KOPT-K1 (cell line): ENCODE results near the gene SORD.

Source experiments
- H3K27ac ChIP-seq: fragments of 200-600 bp; sonication (generic); 2 replicates; pipeline ENCODE4 v1.5.1; 2016; ENCODE audit warnings: antibody characterized with exemption, mild to moderate bottlenecking, low read depth, low read length; ENCODE audit not compliant: poor library complexity, severe bottlenecking
- H3K36me3 ChIP-seq: fragments of 200-600 bp; sonication (generic); 2 replicates; pipeline ENCODE4 v1.5.1; 2017; ENCODE audit warnings: antibody characterized with exemption, mild to moderate bottlenecking, low read length, moderate library complexity; ENCODE audit not compliant: insufficient read depth
- H3K9me3 ChIP-seq: fragments of 200-600 bp; sonication (generic); 2 replicates; pipeline ENCODE4 v1.5.1; 2017; ENCODE audit warnings: antibody characterized with exemption, low read length, mild to moderate bottlenecking; ENCODE audit not compliant: insufficient read depth, poor library complexity, severe bottlenecking

SORD gene

DNA sequence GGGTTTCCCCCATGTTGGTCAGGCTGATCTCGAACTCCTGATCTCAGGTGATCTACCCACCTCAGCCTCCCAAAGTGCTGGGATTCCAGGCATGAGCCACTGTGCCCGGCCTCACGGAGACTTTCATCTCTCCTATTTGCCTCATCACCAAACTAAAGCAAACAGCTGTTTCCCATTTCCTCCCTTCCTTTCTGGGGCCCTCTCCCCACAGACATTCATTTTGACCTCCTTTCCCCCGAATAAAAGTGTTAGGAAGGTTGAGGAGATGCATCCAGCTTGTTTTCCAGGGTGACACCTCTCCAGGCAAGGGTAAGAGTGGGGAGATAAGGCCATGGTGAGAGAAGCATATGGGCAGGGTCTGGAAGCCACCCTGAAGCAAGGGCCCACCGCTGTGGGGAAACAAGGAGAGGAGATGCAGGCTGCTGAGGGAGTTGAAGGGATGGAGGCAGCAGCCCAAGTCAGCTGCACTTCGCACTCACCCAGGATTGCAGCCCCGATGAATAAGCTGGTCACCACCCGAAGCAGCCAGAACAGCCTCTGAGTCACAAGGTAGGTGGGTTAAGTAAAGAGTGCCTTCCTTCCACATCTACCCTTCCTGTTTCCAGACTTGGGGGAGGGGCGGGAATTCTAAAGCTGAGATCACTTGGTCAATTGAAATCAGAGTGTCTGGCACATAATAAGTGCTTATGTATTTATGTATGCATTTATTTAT lies 98.9 kb downstream of the SORD start:
- H3K27ac ChIP-seq = no peak overlapping the region
- no peaks in the 10 kb centered on the region for H3K36me3 ChIP-seq
- H3K9me3 ChIP-seq = no peaks in the 10 kb centered on the region

DNA sequence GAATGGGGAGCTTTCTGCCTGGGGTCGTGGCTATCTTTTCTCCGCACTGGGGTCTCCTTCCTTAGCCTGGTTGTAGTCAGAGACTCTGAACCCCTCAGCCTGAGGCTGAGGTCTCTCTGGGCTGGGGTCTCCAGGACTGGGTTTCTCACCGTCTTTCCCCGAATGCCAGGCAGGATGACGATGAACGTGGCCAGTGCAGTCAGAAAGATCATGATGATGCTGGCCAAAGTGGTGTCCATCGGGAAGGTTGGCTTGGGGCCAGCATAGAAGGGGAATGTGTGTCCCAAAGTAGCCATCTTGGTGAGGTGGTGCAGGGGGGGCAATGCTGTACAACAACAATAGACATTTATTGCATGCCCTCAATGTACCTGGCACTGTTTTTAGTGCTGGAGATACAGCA lies 99.7 kb downstream of the SORD start:
- Histone ChIP-seq H3K27ac (no peak overlapping the region), H3K9me3 (no peaks in the 10 kb centered on the region), H3K36me3 (no peaks in the 10 kb centered on the region)

DNA sequence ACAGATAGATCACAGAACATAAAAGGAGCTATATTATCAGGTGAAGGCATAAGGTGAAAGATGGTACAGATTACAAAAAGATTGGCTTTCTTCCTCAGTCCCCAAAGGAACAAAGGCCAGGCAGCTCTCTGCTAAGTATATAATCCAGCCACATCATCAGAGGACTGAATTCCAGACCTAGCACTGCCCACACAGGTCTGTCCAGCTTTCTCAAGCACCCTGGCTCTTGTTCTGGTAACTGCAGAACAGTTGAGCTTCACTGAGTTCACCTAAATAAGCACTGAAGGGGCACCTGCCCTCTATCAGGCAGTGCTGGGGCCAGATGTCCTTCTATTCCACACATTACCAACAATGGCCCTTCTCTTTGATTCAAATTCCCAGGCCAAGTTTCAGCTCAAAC lies 100.4 kb downstream of the SORD start:
- Histone ChIP-seq H3K36me3 (no peaks in the 10 kb centered on the region), H3K27ac (no peak overlapping the region), H3K9me3 (no peaks in the 10 kb centered on the region)

DNA sequence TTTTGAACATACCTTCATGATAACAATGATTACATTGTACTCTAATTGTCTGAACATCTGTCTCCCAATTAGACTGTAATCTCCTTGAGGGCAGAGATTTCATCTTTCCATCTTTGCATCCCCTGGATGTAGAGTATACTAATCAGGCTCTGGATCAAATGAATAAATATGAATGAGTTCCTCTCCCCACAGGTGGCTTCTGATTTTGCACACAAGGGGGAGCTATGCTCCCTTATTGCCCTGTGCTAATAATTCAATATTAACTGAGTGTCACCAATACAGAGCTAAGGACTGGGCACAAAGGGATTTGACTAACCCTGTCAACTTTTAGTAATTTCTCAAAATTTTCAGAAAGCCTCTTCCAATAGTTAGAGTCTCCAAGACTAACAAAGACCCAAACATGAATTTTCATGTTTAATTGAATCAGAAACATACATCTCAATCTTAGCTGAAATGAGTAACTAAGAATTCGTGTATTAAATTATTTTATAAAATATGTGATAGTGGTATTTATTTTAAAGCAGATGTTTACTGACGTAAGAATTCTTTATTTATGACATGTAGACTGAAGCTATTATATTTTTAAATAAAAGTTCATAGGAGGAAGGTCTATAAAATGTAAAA lies 103.7 kb downstream of the SORD start:
- no peaks in the 10 kb centered on the region for H3K36me3 ChIP-seq

More for the DNA sequence above, 103.7 kb downstream of the SORD start:
- no peak overlapping the region for H3K27ac ChIP-seq
- no peaks in the 10 kb centered on the region for H3K9me3 ChIP-seq
